ENCODE results near the gene MRPS27. TPM values are rescaled to one million over a fixed set of nuclear protein-coding genes. Genes with fewer than 3 reads are reported as not detected.

MRPS27 gene
- total and polyA plus RNA-seq, 2 of the 4 experiments (the other 2 are of a cell fraction), result 46.9 to 90.5 TPM

GRCh38 chr5:72206994-72207393 lies 113.0 kb downstream of the MRPS27 start:
- no peaks in the 10 kb centered on the region for H4K20me1 ChIP-seq (ENCODE audit: insufficient read depth, low read length)
- BruUV-seq (replicated peaks), result no TSS peak
- no peak overlapping the region for H3K14ac ChIP-seq (replicated peaks; ENCODE audit: low read depth, low read length)
- no peak overlapping the region for H4K8ac ChIP-seq (ENCODE audit: low read depth in 2 of 2, low read length in 2 of 2)
- ATAC-seq (ENCODE audit: low read depth), result no peak
- CTCF ChIA-PET, result no interaction called here
- H3K4ac ChIP-seq (ENCODE audit: low read depth, low read length), result no peak overlapping the region
- no peak overlapping the region for H2AK5ac ChIP-seq (ENCODE audit: low read depth, low read length)
- H3K27ac ChIP-seq (ENCODE audit: insufficient read depth, low read length), result no peak overlapping the region
- no peak overlapping the region for H3K9ac ChIP-seq (ENCODE audit: low read depth, low read length)
- in situ Hi-C loops (cut with MboI; ENCODE audit: low sequenced_read_pairs), result no loop called here
- no peak overlapping the region for H2AFZ ChIP-seq (replicated peaks; ENCODE audit: low read length, poor library complexity)
- H4K91ac ChIP-seq (ENCODE audit: insufficient read depth, low read depth, low read length), result no peak overlapping the region
- H4K5ac ChIP-seq (ENCODE audit: low read depth, low read length), result no peak overlapping the region
- no peak overlapping the region for H2BK5ac ChIP-seq (ENCODE audit: low read depth, low read length, poor library complexity, severe bottlenecking)
- H3K56ac ChIP-seq (ENCODE audit: extremely low read depth, insufficient read depth, low read length), result no peak overlapping the region
- no CpG with 5 or more reads among the region's 3 CpGs for WGBS, 2 experiments (ENCODE audit: extremely low coverage in 2 of 2, insufficient read length in 1 of 2)
- H2BK20ac ChIP-seq (ENCODE audit: low read depth, low read length), result no peak overlapping the region
- no peaks in the 10 kb centered on the region for H3K27me3 ChIP-seq (ENCODE audit: control insufficient read depth, insufficient read depth, low read length)
- H2BK120ac ChIP-seq (ENCODE audit: low read depth, low read length), result no peak overlapping the region
- no peak overlapping the region for H3K4me2 ChIP-seq (ENCODE audit: low read depth, low read length)
- dilution Hi-C loops (cut with HindIII; ENCODE audit: low sequenced_read_pairs, unreplicated experiment), result no loop called here
- intact Hi-C loops (cut with micrococcal nuclease), result loop anchor here (5.0 kb wide), 1 partner anchor 75 kb away; no protein-coding TSS in a partner anchor
- H3K79me1 ChIP-seq (ENCODE audit: low read depth in 1 of 2, low read length in 2 of 2), result peaks cover 7 to 61% of the 10 kb centered on the region in 2 experiments
- H3K23ac ChIP-seq (ENCODE audit: low read depth, low read length), result no peak overlapping the region
- H3K9me1 ChIP-seq (ENCODE audit: insufficient read depth, low read length), result peaks cover 27% of the 10 kb centered on the region
- no peaks in the 10 kb centered on the region for H3K9me3 ChIP-seq (ENCODE audit: control insufficient read depth, insufficient read depth, low read length)
- H2BK15ac ChIP-seq (ENCODE audit: low read depth, low read length), result no peak overlapping the region
- DNase-seq, result no peak
- H3K36me3 ChIP-seq (ENCODE audit: control insufficient read depth, insufficient read depth, low read length), result peaks cover 26% of the 10 kb centered on the region
- H3K4me3 ChIP-seq (ENCODE audit: insufficient read depth, low read depth, low read length), result no peak overlapping the region
- no peak overlapping the region for H3K18ac ChIP-seq (ENCODE audit: low read depth, low read length)
- TF ChIP-seq MXI1 (IDR thresholded peaks at IDR 0.05; ENCODE audit: borderline replicate concordance, low read depth, low read length) (no peak), USF2 (IDR thresholded peaks at IDR 0.05; ENCODE audit: low read depth, low read length) (no peak), CHD1 (IDR thresholded peaks at IDR 0.05; ENCODE audit: low read depth, low read length) (no peak), RFX5 (IDR thresholded peaks at IDR 0.05; ENCODE audit: low read depth, low read length) (no peak), POLR2A (IDR thresholded peaks at IDR 0.05; ENCODE audit: low read depth, low read length) (no peak), CTCF (conservative IDR thresholded peaks at IDR 0.05; ENCODE audit: low read depth, low read length) (no peak), FOS (IDR thresholded peaks at IDR 0.05; ENCODE audit: low read depth, low read length) (no peak), RAD21 (IDR thresholded peaks at IDR 0.05; ENCODE audit: low read length) (no peak), MAFK (IDR thresholded peaks at IDR 0.05; ENCODE audit: low read depth, low read length) (no peak)
- no peak overlapping the region for H2AK9ac ChIP-seq (replicated peaks; ENCODE audit: low read depth, low read length, poor library complexity)
- H3K4me1 ChIP-seq (ENCODE audit: control insufficient read depth, insufficient read depth, low read length), result peaks cover 21% of the 10 kb centered on the region
- POLR2A ChIA-PET (ENCODE audit: unreplicated experiment), result no interaction called here
